Measurements from ENCODE around the gene FAH. TPM values are rescaled to one million over a fixed set of nuclear protein-coding genes. Genes with fewer than 3 reads are reported as not detected.

FAH gene
- total RNA-seq, 4 donors from 2014 or later, result 52.7 to 109 (median 83.0) TPM

- ATAC-seq (ENCODE audit: low FRiP score) (no peak), DNase-seq (ENCODE audit: low spot score) (no peak)
- no peak for TF ChIP-seq CTCF (IDR thresholded peaks at IDR 0.05)
These were observed 24.9 kb upstream of the FAH start for GRCh38 chr15:80127911-80128310.

GRCh38 chr15:80132382-80132781 is 20.4 kb upstream of the FAH start:
- no peak for TF ChIP-seq CTCF (IDR thresholded peaks at IDR 0.05)
- ATAC-seq (ENCODE audit: low FRiP score) (no peak), DNase-seq (ENCODE audit: low spot score) (no peak)

- no peak for TF ChIP-seq CTCF (IDR thresholded peaks at IDR 0.05)
- DNase-seq (ENCODE audit: low spot score), result no peak
- no peak for ATAC-seq (ENCODE audit: low FRiP score)
These were observed 15.9 kb upstream of the FAH start for GRCh38 chr15:80136854-80137253.

- ATAC-seq (ENCODE audit: low FRiP score) (no peak), DNase-seq (ENCODE audit: low spot score) (no peak)
- TF ChIP-seq CTCF (IDR thresholded peaks at IDR 0.05), result no peak
These were observed 13.8 kb upstream of the FAH start for GRCh38 chr15:80138961-80139360.

- DNase-seq (ENCODE audit: low spot score) (no peak), ATAC-seq (ENCODE audit: low FRiP score) (no peak)
- no peak for TF ChIP-seq CTCF (IDR thresholded peaks at IDR 0.05)
These were observed 11.9 kb upstream of the FAH start for GRCh38 chr15:80140909-80141308.

GRCh38 chr15:80141916-80142598 is 10.7 kb upstream of the FAH start:
- TF ChIP-seq CTCF (IDR thresholded peaks at IDR 0.05), result no peak
- ATAC-seq (ENCODE audit: low FRiP score) (no peak), DNase-seq (ENCODE audit: low spot score) (no peak)

GRCh38 chr15:80142646-80143045 is 10.2 kb upstream of the FAH start:
- no peak for ATAC-seq (ENCODE audit: low FRiP score)
- no peak for TF ChIP-seq CTCF (IDR thresholded peaks at IDR 0.05)
- no peak for DNase-seq (ENCODE audit: low spot score)
